HG02970 (cell line): ENCODE measurements around the gene MPP1.

Source experiments
- ATAC-seq: cut with Tn5 transposase; IDR thresholded peaks from one replicate; pipeline ENCODE4 v1.9.1; 2021; ENCODE audit warnings: mild to moderate bottlenecking, moderate library complexity, moderate number of reproducible peaks; ENCODE audit not compliant: unreplicated experiment, low FRiP score

The MPP1 gene

DNA sequence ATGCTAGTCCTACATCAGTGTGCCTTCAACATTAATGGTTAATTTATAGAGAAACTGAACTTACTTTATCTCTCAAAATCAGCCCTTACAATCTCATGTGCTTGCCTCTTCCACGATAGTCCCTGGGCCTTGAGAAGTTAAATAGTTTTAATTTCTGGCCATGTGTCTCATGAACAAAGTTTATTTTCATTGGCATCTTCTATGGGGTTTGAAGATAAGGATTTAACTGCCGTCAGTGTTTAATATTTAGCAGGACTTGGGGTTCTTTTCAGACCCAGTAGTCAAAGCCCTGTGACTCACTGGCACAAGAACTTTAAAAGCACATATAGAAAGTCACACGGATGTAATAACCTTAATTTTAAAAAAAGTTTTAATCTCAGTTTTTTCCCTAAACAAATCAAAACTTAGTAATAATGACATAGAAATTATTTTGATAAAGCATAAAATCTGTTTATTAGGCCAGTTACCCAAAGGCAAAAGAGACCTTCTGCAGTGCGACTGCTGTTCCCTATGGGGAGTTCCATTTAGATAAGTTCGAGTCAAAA is 10.1 kb upstream of the MPP1 start:
- ATAC-seq = no peak

DNA sequence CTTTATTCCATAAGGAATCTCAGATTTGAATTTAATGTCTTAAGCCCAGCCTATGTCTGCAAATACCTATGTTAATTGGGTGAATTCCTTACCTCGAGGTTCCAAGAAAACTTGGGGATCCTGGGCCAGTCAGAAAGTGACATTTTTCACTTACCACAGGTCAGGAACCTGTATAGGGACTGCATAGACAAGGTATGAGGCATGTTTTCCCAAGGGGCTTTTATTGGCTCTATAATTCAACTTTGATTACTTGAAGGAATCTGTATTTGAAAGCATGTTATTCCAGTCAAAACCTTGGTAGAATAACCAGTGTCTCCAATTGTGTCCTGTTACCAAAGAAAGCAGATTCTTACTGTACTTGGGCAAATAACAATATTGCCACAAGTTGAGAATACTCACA is 8.5 kb upstream of the MPP1 start:
- no peak for ATAC-seq

DNA sequence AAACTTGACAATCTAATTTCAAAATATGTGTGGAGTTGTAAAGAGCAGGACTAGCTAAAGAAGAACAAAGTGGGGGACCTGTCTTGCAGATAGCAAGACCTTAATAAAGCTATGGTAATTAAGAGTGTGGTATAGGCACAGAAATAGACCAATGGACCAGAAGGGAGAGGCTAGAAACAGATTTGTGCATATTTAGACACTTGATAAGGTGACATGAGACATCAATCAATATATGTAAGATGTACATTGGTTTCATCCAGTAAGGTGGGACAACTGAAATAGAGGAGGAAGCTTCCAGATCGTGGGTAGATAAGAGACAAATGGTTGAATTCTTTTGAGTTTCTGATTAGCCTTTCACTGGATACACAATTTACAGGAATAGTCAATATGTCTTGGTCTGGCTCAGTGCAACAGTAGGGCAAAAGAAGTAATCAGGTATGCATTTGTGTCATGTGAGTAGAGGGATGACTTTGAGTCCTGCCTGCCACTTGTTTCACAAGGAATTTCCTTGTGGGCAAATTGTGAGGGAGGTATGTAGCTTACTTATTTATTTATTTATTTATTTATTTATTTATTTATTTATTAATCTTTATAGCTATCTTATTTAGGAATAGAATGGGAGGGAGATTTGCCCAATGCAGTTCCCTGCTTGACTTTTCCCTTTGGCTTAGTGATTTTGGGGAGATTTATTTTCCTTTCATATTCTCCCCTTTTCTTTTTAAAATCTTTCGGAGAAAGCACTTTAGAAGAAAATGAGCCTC is 7.2 kb upstream of the MPP1 start:
- ATAC-seq = no peak

DNA sequence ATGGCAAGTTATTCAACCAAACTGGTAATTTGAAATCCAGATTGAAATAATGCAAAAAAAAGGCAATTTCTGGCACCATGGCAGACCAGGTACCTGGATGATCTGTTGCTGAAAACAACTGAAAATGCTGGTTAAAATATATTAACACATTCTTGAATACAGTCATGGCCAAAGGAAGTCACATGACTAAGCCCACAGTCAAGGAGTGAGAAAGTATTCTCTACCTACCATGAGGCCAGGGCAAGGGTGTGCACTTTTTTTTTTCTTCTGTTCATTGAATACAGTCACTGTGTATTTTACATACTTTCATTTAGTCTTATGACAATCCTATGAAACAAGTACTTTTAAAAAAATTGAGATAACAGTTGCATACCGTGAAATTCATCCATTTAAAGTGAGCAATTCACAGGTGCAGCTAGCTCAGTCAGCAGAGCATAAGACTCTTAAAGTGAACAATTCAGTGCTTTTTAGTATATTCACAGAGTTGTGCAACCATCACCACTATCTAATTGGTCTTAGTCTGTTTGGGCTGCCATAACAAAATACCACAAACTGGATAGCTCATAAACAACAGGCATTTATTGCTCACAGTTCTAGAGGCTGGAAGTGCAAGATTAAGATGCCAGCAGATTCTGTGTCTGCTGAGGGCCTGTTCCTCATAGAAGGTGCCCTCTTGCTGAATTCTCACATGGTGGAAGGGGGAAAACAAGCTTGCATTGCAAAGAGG is 4.8 kb upstream of the MPP1 start:
- ATAC-seq = no peak

DNA sequence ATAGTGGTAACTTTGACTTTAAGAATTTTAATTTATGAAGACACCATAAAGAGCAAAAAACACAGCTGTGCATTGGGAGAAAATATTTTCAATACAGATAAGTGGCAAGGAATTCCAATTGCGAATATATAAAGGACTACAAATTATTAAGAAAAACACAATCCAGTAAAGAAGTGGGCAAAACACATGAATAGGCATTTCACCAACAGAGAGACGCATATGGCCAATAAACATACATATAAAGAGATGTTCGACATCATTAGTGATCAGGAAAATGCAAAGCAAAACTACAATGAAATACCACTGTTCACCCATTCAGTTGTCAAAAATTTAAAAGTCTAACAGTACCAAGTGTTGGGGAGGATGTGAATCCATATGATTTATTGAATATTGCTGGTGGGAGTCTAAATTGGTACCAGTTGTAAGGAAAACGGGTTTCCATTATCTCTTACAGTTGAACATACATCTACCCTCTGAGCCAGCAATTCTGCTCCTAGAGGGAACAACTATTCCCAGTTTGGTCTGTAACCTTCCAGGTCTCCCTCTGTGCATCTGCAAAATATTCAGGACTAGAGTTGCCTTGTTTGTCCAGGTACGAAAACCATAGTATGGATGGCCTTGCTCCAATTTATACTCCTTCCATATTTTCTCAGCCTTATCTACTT is 1.7 kb upstream of the MPP1 start:
- ATAC-seq = no peak

DNA sequence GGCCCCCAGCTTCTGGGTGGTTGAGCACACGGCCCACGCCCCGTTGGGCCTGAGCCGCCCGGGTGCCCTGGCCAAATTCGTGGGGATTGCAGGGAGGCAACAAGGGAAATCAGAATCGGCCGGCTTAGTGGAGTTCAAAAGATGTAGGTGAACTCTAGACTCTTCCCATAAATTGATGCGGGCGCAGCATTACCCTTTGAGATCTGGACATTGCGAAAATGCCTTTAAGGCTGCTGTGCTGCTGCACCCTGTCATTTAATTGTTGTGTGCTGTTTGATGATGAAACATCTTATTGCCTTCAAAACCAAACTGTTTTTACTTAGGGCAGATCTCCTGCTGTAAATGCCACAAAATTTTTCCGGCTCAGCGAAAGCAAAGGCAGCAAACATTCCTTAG is 409 bp upstream of the MPP1 start:
- no peak for ATAC-seq

DNA sequence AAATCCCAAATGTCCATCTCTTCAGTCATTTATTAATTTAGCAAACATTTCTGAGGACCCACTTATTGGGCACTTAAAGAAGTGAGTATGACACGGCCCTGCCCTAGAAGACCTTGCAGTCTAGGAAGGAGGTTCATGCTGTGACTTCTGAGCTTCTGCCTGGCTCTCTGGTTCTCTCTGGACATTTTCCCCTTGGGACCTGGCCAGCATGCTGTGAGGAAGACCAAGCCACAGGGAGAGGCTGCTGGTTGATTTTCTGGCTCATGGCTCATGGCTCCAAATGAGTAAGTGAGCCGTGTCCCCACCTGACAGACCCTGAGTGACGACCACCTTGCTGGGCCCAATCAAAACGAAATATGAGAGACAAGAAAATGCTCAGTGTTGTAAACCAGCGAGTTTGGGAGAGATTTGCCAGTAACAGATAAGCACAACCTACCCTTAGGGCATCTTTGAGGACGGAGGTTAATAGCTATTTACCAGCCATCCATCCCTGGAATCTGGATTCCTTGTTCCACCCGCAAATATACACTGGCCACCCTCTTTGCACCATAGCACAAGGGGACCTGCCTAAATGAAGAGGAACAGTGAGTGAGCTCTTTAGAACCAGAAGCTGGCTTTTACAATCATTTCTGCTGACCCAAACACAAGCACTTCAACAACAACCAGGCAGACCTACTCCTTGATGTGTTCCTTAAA is 876 bp downstream of the MPP1 start:
- ATAC-seq = no peak

DNA sequence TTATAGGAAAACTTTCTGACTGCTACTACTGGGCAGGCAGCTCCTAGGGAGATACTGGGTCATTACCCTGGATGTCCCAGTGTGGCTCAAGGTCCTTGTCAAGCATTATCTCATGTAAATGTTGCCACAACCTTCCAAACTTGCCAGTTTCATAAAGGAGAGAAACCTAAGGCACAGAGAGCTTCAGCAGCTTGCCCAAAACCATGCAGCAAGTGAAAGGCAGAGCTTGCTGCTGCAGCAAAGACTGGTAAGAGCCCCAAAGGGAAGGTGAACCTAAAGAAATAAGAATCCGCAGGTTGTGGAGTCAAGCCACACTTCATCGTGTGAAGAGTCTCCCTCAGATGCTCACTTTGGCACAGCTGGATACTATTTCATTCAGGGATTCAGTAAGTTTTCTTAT is 2.3 kb downstream of the MPP1 start:
- no peak for ATAC-seq

DNA sequence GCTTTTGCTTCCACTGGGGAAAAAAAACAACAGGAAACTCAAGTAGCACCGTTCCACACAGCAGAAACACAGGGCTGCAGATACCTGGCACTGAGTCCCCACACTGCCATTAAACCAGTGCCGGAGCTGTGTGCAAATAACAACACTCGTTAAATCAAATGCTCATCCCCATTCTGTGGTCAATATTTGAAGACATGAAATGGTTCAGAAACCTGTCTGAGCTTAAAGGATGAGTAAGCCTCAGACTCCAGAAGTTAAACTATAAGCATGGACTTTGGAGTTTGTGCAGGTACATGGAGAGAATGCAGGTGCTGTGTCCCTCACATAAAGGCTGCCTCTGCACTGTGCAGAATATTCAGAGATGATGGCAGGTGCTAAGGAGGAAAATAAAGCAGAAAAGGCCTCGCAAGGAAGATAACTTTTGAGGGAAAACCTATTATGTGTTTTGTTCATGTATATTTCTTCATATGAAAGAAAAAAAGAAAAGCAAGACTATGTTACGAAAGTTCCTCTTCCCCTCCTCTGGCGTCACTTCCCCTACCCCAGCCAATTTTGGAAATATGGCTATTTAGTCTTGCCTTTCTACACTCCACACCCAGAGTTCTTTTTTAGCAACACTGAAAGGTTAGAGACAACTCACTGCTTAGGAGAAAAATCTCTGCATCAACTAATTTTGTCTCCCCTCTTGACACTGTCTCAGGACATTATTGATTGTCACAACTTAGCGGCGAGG is 4.6 kb downstream of the MPP1 start:
- no peak for ATAC-seq

DNA sequence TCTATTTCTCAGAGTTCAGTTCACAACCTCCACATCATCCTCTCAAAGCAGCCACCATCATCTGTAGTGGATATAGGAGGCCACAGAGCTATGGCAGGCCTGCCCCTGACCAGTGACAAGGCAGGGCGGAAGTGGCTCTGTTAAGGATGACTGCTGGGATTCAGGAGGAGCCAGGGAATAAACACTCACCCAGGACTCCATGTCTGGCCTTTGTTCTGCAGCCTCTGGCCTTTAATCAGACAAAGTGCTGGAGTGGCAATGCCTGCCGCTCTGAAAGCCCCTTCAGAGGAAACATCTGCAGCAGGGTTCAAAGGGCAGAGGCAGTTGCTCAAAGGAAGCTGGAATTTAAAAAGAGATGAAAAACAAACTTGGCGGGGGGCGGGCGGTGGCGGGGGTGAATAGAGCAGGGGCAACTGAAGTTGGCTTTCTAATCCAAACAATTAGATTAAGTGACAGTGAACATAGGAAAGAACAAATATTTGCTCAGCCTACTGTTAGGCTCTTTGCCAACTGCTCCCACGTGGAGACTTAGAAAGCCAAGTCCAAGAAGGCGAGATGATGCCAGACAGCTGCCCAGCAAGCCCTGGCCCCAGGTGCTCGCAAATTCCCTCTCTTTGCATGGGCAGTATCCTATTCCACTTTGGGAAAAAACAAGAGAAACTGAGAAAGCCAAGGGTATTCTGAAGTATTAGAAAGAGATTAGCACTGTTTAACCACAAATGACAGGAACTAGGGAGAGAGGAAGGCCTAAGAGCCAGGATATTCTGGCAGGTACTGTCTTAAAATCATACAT is 5.5 kb downstream of the MPP1 start:
- no peak for ATAC-seq

DNA sequence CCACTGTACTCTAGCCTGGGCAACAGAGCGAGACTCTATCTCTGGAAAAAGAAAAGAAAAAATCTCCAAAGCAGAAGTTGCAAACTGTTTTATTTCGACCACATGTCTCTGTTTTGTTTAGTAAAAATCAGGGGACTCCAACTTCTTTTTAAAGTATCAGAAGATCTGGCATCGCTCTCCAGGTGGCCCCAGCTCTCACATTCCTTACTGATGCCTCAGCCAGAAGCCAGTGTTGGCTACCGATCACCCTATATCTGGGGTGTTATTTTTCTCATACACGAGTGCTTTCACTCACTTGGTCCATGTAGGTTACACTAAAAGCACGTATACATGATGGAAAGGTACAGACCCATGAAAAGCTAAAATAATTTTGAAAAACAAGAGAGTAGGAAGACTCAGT is 8.3 kb downstream of the MPP1 start:
- no peak for ATAC-seq

DNA sequence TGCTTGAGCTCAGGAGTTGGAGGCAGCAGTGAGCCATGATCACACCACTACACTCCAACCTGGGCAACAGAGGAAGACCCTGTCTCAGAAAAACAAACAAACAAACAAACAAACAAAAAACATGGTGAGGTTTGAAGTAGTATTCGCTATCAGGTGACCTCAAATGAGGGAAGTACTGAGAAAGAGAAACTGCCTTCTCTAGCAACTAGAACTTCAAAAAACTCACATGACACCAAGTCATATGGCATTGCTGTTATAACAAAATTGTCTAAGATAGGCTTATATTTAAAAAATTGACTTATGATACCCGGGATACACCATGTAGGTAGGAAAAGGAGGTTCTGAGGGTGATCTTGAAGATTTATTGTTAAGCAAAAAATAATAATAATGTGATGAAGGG is 10.3 kb downstream of the MPP1 start:
- ATAC-seq = no peak

DNA sequence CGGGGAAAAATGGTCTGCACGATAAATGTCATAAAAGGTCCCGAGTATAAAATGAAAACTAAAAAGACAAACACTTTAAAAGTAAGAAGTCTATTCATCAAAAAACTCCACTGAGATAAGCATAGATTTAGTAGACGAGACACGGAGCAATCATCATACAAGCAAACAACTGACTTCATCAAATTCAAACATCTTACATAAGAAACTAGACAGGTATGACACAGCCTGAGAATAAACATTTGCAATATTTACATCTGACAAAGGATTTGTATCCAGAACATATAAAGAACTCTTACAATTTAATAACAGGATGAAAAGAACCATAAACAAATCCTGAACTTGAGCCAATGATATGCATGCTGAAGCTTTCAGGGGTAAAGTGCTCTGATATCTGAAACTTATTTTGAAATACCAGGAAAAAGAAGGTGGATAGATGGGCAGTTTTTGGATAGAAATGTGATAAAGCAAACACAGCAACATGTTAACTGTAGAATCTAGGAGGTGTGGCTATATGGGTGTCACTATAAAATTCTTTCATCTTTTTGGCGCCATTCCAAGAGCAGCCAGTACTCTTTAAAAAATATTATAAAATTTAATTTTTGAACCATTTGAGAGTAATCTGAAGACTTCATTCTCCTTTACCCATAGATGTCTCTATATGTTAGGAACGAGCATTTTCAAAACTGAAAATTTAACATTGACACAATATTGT is 12.0 kb downstream of the MPP1 start:
- ATAC-seq = no peak

DNA sequence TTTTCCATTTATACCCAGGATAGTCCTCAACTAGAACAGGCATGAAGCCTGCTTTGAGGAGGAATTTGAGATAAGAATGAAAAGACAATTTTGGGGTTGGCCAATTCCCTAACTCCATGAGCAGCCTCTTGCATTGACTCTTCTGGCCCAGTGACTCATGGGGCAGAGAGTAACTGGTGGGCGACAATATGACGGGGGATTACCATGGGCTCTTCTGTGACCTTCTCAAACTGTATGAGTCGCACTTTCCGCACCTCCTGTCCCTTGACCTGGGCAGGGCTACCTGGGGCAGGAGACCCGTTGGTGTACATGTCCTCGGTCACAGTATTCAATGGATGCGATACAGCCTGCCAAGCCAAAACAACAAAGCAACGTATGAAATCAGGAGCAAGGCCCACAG is 13.3 kb downstream of the MPP1 start:
- ATAC-seq = no peak

DNA sequence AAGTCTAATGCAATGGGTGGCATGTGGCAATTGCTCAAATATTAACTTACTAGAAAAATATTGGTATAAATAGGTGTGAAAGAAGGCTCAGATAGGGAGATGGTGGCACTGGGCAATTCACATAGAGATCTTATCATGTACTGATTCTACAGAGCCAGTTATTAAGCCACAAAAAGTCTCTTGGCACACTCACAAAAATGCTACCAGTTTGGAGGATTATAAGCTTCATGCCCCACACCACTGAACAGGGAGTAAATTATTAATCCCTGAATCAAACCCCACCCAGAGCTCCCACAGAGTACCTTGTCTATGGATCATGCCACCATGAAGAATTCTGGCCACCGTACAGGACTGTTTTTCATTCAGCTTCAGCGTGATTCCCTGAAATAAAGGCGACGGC is 13.8 kb downstream of the MPP1 start:
- no peak for ATAC-seq

DNA sequence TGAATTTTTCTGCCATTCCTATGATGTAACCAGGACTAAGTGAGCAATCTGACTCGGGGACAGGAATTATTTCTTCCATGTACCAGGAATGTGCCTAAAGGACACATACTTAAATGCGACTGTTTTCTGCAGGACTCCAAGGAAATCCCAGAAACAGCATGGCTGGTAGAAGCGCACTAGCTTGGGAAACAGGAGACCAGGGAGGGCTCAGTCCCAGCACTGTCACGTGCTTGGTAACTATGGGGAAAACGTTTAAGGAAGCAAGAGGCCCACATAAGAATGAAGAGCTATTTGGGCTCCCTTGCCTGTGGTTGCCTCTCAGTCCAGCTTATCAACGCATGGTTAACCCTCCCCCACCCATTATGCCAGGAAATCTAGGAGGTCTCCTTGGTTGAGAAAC is 19.6 kb downstream of the MPP1 start:
- no peak for ATAC-seq

DNA sequence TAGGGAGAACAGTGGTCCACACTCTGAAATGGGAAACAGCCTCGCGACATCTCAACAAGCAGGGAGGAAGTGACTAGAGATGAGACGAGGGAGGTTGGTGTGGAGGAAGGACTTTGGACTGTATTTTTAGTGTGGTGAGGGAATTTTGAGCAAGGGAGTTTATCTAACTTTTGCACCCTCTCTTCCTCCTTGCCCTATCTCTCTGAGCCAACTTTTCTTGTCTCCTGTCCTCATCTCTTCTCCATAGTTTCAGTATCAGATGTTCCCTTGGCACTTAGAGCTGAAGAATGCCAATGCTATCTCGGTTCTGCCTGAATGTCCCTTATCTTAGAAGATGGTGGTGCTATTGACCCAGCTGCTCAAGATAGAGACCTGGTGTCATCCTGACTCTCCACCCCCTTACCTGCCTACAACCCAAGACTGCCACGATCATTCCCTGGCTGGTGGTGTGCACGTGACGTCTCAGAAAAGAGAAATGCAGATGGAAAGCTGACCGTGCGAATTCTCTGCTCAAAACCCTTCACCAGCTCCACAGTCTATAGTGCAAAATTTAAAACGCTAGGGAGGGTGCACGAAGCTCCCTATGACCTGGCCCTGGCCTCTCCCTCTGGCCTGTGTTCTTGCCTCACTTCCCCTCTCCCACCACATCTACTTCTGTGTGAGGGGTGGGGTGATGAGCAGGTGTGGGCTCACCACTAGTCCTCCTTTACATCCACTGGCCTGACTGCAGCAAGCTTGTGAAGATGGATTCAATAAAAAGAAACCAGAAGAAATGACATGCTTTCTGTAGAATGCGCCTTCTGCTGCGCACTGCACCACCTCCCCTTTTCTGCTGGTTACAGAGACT is 20.9 kb downstream of the MPP1 start:
- ATAC-seq = no peak

DNA sequence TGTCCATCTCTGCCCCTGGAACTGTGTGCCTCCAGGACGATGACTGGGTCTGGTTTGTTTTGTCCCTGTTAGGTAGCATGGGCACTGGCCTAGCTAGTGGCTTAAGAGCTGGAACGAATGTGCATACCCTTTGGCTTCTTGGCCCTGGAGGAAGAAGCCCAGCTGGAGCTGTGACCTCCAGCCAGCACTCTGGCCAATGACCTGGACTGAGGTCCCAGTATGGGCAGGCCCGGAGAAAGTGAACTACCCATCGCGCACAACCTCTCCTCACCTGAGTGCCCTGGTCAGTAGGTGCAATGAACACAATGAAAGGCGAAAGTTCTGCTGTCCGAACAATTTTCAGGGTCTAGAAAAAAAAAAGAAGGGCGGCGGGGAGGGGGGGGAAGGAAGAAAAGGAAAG is 24.3 kb downstream of the MPP1 start:
- ATAC-seq = no peak
